Superior temporal gyrus (tissue), 1 donor: ENCODE measurements around the gene KCNH3.
"Not testable (repeated sequence)": the region's sequence is repeated elsewhere in the genome, so short reads cannot be mapped to it uniquely, and the experiment has no call there.

Experiments used
- DNase-seq: peaks from one replicate; pipeline ENCODE4 v3.0.0-alpha.2; 2016; ENCODE audit errors: extremely low spot score

Gene KCNH3

DNA sequence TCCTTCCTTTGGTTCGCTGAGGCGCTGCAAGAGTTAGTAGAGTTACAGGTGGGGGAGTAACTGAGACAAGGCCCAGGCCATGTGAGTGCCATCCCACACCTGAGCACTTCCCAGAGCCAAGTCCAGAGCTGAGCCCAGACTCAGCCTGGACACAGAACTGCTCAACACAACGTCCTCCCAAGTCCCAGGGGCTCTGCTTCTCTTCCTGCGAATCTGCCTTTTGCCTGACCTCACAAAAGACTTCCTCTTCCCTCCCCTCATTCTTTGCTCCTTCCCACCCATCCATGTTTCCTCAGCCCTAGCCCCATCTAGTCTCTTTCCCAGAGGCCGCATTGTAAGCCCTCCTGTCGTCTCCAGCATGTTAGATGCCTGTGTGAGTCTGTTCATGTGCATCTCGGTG lies 45.8 kb downstream of the KCNH3 start:
- no peak for DNase-seq

DNA sequence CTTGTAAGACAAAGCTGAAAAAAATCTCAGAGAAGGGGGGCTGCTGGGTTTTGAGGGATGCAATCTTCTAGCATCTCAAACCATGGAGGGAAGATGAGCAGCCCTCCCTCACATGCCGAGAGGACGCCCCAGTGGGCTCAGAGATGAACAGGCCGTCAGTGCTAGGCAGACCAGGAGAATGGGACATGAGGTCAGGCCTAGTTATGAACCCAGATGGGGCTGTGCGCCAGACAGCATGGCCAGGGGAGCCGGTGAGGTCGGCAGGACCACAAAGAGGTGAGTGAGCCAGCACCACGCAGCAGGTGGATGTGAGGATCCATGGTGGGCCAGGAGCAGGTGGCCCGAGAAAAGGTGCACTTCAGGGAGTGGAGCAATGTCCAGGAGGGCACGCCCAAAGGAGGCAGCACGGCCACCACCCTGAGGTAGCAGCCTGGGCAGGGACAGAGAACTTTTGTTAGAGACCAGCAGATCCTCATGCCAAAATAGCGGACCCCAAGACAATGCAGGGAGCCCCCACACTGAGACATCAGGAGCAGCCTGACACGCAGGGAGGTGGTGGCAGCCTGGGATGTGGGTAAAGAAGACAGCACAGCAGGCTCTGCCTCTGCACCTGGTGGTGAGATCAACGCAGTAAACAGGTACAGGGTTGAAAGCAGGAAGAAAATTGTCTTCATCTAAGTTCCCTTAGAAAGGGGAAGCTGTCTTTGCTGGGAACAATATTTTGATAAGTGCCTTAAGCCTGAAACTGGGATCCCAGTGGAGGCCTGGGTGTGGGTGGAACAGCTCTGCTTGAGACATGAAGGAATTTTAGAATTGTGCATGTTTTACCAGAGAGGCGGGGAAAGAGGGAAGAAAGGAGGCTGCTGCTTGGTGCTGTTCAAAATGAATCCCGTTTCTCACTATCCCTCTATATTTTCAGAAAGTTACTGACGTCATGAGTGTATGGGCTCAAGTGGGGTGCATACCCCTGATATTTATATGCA lies 46.9 kb downstream of the KCNH3 start:
- DNase-seq: no peak

DNA sequence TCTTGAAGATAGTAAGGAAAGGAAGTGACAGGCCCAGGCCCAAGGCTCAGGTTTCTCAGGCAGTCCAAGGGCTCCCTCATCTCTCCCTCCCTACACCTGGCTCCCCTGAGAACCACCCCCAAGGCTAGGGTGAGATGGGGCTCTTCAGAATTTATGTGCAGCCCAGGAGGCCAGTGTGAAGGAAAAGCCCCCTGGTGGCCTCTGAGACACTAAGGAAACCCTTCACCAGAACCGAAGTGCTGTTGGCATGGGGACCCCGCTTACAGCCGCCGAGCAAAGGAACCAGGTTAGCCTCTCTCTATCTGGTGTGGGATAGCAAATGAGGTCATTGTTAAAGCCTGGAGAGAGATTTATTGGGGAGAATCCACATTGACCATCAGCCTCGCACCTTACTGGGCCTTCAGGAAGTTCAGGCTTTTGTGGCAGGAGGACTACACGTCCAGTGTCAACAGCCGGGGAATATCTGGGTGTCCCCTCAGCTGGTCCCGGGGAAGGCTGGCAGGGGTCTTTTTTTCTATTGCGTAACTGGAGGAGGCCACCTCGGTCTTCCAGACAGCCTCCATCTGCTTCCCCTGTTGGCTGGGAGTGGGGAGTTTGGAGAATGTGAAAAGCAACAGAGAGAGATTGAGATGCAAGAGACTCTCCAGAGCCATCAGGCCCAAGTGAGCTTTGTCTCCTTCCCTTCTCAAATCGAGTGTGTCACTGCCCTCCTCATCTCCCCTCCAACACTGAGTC lies 48.5 kb downstream of the KCNH3 start:
- DNase-seq: no peak

DNA sequence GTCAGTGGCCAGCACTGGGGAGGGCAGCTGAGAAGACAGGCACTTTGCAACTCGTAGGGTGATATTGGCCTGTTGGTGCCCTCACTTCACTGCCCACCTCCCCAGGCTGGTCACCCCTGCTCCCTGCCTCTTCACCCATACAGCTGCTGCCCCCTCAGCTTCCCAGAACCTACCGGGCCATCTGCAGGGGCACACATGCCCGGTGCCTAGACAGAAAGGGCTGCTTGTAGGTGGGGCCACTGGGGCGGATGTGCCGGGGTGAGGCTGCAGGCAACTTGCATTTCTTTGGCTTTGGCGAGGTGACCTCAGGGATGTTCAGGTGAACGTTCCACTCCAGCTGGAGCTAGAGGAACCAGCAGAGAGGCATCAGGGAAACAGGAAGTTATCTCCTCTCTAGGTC lies 49.5 kb downstream of the KCNH3 start:
- no peak for DNase-seq

DNA sequence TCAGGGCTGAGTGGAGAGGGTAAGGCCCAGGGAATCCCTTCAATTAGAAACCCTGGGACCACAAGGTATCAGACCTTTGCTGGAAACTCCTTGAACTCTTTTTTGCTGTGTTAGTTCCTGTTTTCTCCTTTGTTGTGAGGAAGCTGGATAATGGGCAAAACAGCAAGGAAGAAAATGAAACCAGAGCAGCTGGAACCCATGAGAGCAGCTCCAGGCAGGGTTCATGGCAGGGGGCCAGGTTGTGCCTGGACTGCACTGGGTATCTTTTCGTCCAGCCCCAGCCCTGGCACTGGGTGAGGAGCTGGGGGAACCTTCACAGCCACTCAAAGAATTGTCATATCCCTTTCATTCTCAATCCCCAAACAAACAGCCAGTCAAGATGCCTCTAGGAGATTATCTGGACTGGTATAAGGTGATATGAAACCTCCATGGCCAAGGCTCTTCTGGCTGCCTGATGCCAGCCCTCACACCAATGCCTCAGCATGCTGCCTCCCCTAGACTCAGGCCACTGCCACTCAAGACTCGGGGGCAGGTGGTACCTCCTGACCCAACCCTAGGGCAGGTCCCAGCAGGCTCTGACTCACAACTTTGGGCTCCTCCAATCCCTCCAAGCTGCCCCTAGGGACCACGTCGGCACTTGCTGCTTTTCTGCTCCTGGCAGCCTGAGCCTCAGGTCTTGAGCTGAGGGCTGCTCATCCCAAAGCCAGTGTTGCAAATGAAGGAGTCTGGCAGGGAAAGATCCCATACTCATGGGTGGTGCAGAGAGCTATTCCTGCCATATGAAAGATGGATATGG lies 50.1 kb downstream of the KCNH3 start:
- no peak for DNase-seq

DNA sequence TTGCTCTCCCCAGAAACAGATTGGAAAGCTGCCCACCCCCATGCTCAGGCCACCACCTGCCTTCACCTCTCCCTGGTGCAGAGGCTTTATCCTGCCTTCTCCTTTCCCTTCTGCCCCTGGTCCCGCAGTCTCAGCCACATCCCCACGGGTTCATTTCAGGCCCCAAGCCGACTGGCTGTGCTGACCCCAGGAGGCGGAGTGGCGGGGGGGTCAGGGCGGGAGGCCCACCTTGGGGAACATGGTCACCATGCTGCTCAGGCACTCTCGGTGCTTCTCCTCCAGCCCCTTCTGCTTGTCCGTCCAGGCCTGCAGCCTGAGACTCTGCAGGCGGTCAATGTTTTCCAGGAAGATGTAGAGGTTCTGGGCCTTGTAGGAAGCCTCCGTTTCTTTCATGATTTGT lies 59.7 kb downstream of the KCNH3 start:
- DNase-seq: no peak

DNA sequence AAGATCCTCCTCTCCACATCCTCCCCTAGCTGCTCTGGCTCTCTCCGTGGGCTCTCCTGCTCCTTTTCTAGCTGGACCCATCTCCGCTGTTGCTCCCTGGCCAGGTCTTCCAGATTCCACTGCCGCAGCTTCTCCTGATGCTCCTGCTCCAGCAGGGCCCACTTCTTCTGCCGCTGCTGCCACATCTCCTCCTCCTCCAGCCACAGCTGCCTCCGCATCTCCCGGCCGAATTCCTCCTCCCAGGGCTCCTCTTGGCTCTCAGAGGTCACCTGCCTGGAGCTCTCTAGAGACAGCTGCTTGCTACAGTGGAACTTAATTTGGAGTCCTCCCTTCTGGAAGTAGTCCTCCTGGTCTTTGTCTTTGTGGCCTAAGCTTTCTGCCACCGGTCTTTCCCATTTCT lies 61.1 kb downstream of the KCNH3 start:
- no peak for DNase-seq

DNA sequence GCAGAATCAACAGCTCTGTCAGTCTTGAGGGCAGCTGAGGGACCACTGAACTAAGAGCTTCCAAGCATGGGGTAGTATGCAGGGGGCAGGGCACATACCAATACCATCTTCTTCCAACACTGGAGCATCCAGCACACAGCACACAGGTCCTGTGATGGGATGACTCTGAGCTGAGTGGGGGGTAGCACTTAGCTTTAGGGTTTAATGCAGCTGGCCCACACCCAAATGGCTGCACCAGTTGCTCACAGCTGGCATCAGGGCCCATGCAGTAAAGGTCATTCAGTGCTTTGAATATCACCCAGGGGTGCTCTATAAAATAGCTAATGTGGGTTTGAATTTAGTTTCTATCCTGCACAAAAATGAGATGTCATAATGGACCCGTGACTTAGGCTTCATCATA lies 64.9 kb downstream of the KCNH3 start:
- DNase-seq: no peak

DNA sequence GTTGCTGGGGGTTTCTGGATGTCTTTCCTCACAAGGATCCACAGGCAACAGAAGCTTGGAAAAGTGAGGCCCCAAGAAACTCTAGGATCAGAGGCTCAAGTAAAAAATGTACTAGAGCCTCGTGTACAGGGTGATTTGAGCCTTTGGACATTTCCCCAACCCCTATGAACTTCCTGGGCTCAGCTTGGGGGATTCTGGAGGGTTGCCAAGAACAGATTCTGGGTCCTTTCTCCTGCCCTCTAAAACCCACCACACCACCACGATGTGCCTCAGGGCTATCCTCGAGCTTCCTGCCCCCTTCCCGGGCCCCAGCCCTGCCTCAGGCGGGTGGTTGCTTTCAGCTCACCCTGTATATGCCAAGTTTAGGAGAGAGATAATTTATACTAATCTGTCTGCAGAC lies 66.0 kb downstream of the KCNH3 start:
- DNase-seq: no peak

DNA sequence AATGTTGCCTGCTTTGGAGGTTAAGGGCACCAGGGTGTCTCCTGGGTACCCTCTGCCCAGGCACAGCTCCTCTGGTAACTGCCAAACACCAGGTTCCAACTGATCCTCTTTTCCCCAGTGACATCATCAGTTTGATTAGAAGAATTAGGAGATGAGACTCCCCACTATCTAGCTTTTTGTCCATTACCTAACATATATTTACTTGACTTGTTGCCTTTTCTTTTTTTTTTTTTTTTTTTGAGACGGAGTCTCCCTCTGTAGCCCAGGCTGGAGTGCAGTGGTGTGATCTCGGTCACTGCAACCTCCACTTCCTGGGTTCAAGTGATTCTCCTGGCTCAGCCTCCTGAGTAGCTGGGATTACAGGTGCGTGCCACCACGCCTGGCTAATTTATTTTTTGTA lies 66.7 kb downstream of the KCNH3 start, which contains the start of gene FAM186B:
FAM186B (minus strand) TSS at position 101 of the 400 bp plus-strand sequence. CDS start 162 bp downstream, outside the sequence.
- DNase-seq: not testable (repeated sequence)
